Stomach smooth muscle (tissue), 2 donors: ENCODE measurements around the gene RAB21.

ENCODE experiments used
- H3K27ac ChIP-seq: one replicate; pipeline ENCODE4 v1.7.0; 2013; ENCODE audit warnings: mild to moderate bottlenecking, low read length, inconsistent platforms
- H3K27me3 ChIP-seq, 2 donors: one replicate each; pipeline ENCODE4 v1.7.0; 2013; ENCODE audit warnings: low read length in 2 of 2; ENCODE audit not compliant: insufficient read depth in 2 of 2, control insufficient read depth in 1 of 2
- H3K36me3 ChIP-seq, 2 donors: one replicate each; pipeline ENCODE4 v1.7.0; 2013; ENCODE audit warnings: low read length in 2 of 2; ENCODE audit not compliant: control insufficient read depth in 2 of 2, insufficient read depth in 2 of 2
- H3K4me1 ChIP-seq: one replicate; pipeline ENCODE4 v1.7.0; 2013; ENCODE audit warnings: low read length; ENCODE audit not compliant: control insufficient read depth, insufficient read depth
- H3K4me3 ChIP-seq, 2 donors: one replicate each; pipeline ENCODE4 v1.7.0; 2013; ENCODE audit warnings: low read length in 2 of 2
- H3K9ac ChIP-seq, 2 donors: one replicate each; pipeline ENCODE4 v1.7.0; 2013; ENCODE audit warnings: low read length in 2 of 2, mild to moderate bottlenecking in 1 of 2
- H3K9me3 ChIP-seq, 2 donors: one replicate each; pipeline ENCODE4 v1.7.0; 2013; ENCODE audit warnings: low read length in 2 of 2; ENCODE audit not compliant: control insufficient read depth in 2 of 2
- donor health status: healthy.
- donor health status: Pancreatic carcinoma.

Gene RAB21

DNA sequence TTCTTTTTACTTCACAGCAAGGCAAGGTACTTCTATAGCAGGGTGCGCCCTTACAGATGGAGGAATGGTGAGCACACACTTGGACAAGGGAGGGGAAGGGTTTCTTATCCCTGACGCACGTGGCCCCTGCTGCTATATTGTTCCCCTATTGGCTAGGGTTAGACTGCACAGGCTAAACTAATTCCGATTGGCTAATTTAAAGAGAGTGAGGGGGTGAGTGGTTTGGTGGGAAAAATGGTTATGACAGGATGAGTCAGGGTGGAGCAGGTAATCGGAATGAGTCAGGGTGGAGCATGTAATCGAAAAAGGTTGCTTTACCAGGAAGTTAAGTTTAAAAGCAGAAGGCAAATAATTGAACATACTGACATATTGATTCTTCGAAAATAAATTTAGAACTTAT lies 23.7 kb upstream of the RAB21 start:
- Histone ChIP-seq H3K27ac (no peak overlapping the region), H3K4me1 (no peaks in the 10 kb centered on the region), H3K4me3 (no peak overlapping the region), H3K36me3 (no peaks in the 10 kb centered on the region), H3K9ac (no peak overlapping the region), H3K27me3 (no peaks in the 10 kb centered on the region), H3K9me3 (no peaks in the 10 kb centered on the region)

DNA sequence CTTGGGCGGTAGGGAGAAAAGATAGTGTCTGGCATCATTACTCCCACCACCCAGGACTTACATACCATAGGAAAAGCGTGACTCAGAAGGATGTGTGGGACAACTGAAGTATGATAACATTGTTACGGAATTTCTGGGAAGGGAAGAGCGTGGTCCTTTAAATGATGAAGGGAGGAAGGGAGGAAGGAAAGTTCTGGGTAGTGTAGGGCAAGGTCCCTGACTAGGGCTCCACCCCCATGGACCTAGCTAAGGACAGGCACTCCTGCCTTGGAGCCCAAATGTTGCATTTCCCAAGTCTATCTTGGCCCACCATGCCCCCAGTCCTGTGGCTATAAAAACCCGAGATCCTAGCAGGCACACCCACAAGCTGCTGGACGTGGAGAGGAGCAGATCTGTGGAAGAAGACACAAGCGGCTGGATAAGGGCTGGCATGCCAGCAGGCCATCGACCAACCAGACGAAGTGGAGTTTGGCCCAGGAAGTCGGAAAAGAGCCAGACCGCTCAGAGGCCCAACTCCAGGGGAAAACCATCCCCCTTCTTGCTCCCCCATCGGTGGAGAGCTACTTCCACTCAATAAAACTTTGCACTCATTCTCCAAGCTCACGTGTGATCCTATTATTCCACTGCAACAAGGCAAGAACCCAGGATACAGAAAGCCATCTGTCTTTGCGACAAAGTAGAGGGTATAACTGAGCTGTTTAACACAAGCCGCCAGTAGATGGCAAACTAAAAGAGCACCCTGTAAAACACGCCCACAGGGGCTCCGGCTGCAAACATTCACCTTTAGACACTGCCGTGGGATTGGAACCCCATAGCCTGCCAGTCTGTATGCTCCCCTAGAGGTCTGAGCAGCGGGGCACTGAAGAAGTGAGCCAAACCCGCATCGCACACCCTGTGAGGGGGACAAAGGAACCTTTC lies 23.0 kb upstream of the RAB21 start:
- no peaks in the 10 kb centered on the region for H3K4me1 ChIP-seq
- no peaks in the 10 kb centered on the region for H3K36me3 ChIP-seq
- no peak overlapping the region for H3K27ac ChIP-seq
- H3K9ac ChIP-seq, result no peak overlapping the region
- no peaks in the 10 kb centered on the region for H3K27me3 ChIP-seq
- no peaks in the 10 kb centered on the region for H3K9me3 ChIP-seq
- H3K4me3 ChIP-seq, result no peak overlapping the region

DNA sequence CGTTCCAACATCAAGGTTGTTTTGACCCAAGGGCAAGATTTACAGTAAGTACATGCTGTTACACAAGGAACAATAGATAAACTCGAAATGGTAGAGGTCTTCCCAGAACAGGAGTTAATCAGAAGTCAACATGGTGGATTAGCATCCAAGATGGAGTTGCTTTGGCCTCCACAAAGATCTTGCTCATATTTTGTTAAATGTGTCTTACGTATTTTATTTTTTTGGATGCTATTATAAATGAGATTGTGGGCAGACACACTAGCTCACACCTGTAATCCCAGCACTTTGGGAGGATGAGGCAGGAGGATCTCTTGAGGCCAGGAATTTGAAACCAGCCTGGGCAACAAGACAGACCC lies 22.3 kb upstream of the RAB21 start:
- Histone ChIP-seq H3K36me3 (no peaks in the 10 kb centered on the region), H3K4me1 (no peaks in the 10 kb centered on the region), H3K9ac (no peak overlapping the region), H3K27ac (no peak overlapping the region), H3K27me3 (no peaks in the 10 kb centered on the region), H3K9me3 (no peaks in the 10 kb centered on the region), H3K4me3 (no peak overlapping the region)

DNA sequence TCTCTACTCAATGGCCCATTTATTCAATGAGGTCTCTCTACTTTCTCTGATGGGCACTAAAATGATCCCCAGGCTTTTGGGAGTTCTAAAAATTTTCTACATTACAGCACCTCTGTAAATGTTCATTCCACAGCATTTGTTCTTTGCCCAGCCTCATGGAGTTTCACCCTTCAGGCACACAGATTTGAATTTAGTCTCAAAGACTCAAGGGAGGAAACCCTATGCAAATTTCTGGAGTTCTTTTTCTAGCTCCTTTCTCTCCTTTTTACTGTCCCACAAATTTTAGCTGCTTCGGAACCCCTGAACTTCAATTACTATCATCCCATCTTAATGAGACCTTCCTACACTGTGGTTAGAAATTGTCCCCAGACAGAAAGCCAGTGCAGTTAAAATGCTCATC lies 17.5 kb upstream of the RAB21 start:
- Histone ChIP-seq H3K27me3 (no peaks in the 10 kb centered on the region), H3K36me3 (no peaks in the 10 kb centered on the region), H3K4me1 (no peaks in the 10 kb centered on the region), H3K9me3 (no peaks in the 10 kb centered on the region), H3K4me3 (no peak overlapping the region), H3K9ac (no peak overlapping the region), H3K27ac (no peak overlapping the region)

DNA sequence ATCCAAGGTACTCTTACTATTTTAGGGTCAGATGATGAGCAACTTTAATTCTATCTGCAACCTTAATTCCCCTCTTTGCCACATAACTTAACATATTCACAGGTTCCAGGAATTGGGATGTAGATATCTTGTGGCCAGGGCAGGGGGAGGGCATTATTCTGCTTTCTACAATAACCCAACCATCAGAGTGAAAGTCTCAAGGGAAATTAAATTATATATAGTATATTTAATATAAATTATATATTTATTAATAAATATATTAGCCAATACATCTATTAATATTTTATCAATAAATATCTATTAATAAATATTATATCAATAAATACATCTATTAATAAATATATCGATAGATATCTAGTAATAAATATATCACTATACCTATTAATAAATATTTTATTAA lies 11.7 kb upstream of the RAB21 start:
- H3K9ac ChIP-seq, result no peak overlapping the region
- H3K4me3 ChIP-seq, result no peak overlapping the region
- no peaks in the 10 kb centered on the region for H3K27me3 ChIP-seq

DNA sequence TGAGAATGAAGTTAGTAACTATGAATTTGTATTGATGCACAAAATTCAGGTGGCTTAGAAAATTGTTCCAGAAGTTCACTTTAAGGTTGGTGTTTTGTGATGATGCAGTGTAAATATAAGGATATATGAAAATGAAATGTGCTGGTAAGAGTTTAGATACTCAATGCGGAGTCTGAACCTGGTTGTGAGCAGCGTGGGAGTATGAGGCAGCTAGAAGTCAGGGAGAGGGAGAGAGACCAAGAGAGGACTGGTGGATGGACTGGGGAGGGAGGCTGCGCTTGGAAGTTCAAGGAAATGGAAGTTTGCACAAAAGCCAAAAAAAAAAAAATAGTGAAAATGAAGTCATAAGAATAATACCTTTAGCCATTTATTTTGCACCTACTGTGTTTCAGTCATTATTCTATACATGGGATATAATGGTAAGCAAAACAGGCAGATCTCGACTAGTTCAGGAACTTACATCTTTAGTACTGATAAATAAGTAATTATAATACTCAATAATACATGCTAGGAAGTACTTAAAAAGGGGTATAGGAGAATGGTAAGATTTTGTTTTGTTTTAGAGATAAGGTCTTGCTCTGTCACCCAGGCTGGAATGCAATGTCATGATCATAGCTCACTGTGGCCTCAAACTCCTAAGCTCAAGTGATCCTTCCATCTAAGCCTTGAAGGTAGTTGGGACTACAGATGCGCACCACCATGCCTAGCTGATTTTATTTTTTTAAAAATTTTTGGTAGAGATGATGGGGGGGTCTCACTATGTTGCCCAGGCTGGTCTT lies 10.0 kb upstream of the RAB21 start:
- Histone ChIP-seq H3K9ac (no peak overlapping the region), H3K27me3 (no peaks in the 10 kb centered on the region), H3K4me3 (no peak overlapping the region), H3K4me1 (no peaks in the 10 kb centered on the region), H3K27ac (no peak overlapping the region), H3K9me3 (no peaks in the 10 kb centered on the region), H3K36me3 (no peaks in the 10 kb centered on the region)

More for the DNA sequence above, 11.7 kb upstream of the RAB21 start:
- no peak overlapping the region for H3K27ac ChIP-seq
- no peaks in the 10 kb centered on the region for H3K4me1 ChIP-seq
- H3K9me3 ChIP-seq, result no peaks in the 10 kb centered on the region
- H3K36me3 ChIP-seq, result no peaks in the 10 kb centered on the region

DNA sequence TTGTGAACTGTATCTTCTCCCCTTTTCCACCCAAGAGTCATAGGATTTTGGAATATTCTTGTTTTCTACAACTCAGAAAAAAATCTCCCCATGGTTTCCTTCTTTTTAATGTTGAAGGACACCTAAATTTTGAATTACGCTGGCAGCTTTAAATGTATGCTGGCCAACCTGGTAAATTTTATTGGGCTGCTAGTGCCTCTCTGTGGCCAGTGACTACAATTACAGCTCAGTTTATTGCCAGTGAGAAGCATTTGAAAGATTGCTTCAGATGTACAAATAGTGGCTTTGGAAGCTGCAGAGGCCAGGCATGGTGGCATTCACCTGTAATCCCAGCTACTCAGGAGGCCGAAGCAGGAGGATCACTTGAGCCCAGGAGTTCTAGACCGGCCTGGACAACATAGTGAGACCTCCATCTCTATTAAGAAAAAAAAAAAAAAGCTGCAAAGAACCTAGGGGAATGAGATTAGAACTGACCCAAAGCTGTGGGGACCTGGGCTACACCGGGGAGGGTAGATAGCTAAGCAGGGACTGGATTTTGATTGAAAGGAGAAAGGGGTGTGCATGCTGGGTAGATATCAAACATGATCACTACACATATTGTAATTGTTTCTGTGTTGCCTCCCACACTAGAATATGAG lies 7.6 kb upstream of the RAB21 start:
- no peaks in the 10 kb centered on the region for H3K36me3 ChIP-seq
- no peaks in the 10 kb centered on the region for H3K9me3 ChIP-seq
- H3K27ac ChIP-seq, result no peak overlapping the region
- no peaks in the 10 kb centered on the region for H3K4me1 ChIP-seq
- no peaks in the 10 kb centered on the region for H3K27me3 ChIP-seq
- no peak overlapping the region for H3K4me3 ChIP-seq
- H3K9ac ChIP-seq, result no peak overlapping the region

DNA sequence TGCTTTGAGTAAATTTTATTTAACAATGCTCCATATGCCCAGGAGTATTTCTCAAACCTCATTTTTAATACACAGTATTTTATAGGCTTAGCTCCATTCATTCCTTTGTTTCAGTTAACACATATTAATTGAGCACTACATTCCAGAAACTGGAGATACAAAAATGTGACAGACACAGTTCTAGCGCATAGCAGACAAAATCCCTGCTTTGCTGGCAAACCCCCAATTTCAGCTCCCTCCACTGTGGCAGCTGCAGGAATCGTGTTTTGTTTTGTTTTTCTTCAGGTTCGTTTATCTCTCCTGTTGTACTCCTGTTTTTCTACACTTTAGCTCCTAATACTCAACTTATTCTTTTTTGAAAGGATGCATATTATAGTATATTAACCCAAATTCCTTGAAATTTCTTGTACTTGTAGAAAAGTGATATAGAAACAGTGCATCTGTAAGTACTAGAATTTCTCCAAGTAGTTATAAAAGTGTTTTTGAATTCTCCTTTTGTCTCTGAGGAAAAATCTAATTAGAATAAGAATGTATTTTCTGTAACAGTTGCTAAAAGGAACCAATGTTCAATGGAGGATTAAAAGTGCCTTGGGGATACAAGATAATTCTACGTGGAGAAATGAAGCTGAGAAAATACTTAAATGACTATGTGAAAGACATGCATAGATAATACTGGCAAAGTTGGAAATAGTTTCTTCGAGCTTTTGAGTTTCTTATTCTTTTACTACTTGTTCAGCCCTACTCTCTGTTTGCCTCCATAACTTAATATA lies 6.4 kb upstream of the RAB21 start:
- Histone ChIP-seq H3K27ac (no peak overlapping the region), H3K9me3 (no peaks in the 10 kb centered on the region), H3K4me1 (no peaks in the 10 kb centered on the region), H3K9ac (no peak overlapping the region), H3K36me3 (no peaks in the 10 kb centered on the region), H3K27me3 (no peaks in the 10 kb centered on the region), H3K4me3 (no peak overlapping the region)

DNA sequence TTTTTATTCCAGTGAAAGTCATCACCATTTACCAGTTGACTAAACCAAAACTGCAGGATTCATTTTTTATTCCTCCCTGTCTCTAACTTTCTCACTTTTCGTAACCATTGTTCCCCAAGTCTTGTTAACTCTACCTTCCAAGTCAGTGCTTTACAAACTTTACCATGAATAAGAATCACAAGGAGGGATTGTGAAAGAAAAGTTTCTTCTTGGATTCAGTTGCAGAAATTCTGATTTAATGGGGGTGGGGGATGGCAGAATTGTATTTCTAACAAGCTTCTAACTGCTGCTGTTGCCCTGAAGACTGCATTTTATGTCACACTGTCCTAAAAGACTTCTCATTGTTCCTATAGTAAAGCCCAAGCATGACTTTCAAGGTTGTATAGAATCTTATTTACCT lies 5.0 kb upstream of the RAB21 start:
- no peak overlapping the region for H3K27ac ChIP-seq
- no peaks in the 10 kb centered on the region for H3K36me3 ChIP-seq
- no peak overlapping the region for H3K4me3 ChIP-seq
- no peaks in the 10 kb centered on the region for H3K9me3 ChIP-seq
- no peak overlapping the region for H3K9ac ChIP-seq
- H3K27me3 ChIP-seq, result no peaks in the 10 kb centered on the region
- peaks cover 4% of the 10 kb centered on the region for H3K4me1 ChIP-seq

DNA sequence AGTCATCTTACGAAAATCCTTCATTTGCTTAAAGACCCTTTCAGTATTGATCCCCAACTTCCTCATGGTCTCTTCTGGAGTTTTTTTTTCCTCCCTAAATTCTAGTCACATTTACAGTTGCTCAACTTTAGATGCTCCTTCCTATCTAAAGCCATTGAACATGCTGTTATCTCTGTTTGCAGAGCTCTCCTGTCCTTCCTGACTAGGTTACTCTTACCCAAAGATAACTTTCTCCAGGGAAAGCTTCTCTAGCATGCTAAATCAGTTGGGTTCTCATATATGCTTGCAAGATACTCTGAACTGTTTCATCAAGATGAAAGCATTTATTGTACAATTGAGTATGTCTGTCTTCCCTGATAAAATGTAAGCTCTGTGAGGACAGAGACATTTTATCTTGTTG lies 1.8 kb upstream of the RAB21 start:
- Histone ChIP-seq H3K9me3 (no peaks in the 10 kb centered on the region), H3K4me1 (peaks cover 7% of the 10 kb centered on the region), H3K36me3 (no peaks in the 10 kb centered on the region), H3K27ac (no peak overlapping the region), H3K4me3 (no peak overlapping the region), H3K27me3 (no peaks in the 10 kb centered on the region), H3K9ac (no peak overlapping the region)
